H9 (cell line): Measurements from ENCODE around the gene SUCLG1. TPM values are rescaled to one million over a fixed set of nuclear protein-coding genes. Genes with fewer than 3 reads are reported as not detected.

Experiments
- DNase-seq: peaks from one replicate; pipeline ENCODE4 v3.0.0-alpha.2; 2017
- H2AFZ ChIP-seq: one replicate; pipeline ENCODE4 v1.6.1; 2013; ENCODE audit warnings: mild to moderate bottlenecking, low read length, control low read depth, moderate library complexity
- H2AK5ac ChIP-seq: 2 replicates; pipeline ENCODE4 v1.6.1; 2013; ENCODE audit warnings: low read length, control low read depth, mixed read lengths; ENCODE audit not compliant: insufficient read length
- H2BK120ac ChIP-seq: one replicate; pipeline ENCODE4 v1.6.1; 2013; ENCODE audit warnings: low read depth, mild to moderate bottlenecking, low read length, control low read depth, inconsistent platforms; ENCODE audit not compliant: poor library complexity, severe bottlenecking
- H2BK12ac ChIP-seq: 2 replicates; pipeline ENCODE4 v1.6.1; 2013; ENCODE audit warnings: low read length, control low read depth, mixed read lengths, low read depth; ENCODE audit not compliant: insufficient read length
- H2BK15ac ChIP-seq: 2 replicates; pipeline ENCODE4 v1.6.1; 2013; ENCODE audit warnings: low read depth, low read length, control low read depth
- H2BK20ac ChIP-seq: one replicate; pipeline ENCODE4 v1.6.1; 2013; ENCODE audit warnings: low read depth, mild to moderate bottlenecking, low read length, control low read depth, inconsistent platforms; ENCODE audit not compliant: poor library complexity, severe bottlenecking
- H2BK5ac ChIP-seq: 2 replicates; pipeline ENCODE4 v1.6.1; 2013; ENCODE audit warnings: low read length, control low read depth, mixed read lengths; ENCODE audit not compliant: insufficient read length
- H3K14ac ChIP-seq: 2 replicates; pipeline ENCODE4 v1.6.1; 2013; ENCODE audit warnings: low read length, control low read depth; ENCODE audit not compliant: insufficient read depth
- H3K18ac ChIP-seq: 2 replicates; pipeline ENCODE4 v1.6.1; 2013; ENCODE audit warnings: low read depth, mild to moderate bottlenecking, mixed read lengths, low read length, control low read depth; ENCODE audit not compliant: insufficient read length
- H3K23ac ChIP-seq: 2 replicates; pipeline ENCODE4 v1.6.1; 2013; ENCODE audit warnings: low read length, control low read depth, mixed read lengths, low read depth; ENCODE audit not compliant: insufficient read length
- H3K23me2 ChIP-seq: 2 replicates; pipeline ENCODE4 v1.6.1; 2013; ENCODE audit warnings: low read depth, mild to moderate bottlenecking, mixed read lengths, low read length, control low read depth; ENCODE audit not compliant: insufficient read length, poor library complexity, severe bottlenecking
- H3K27ac ChIP-seq: 2 replicates; pipeline ENCODE4 v1.5.1; 2013; ENCODE audit warnings: low read length, control low read depth, mixed read lengths, low read depth; ENCODE audit not compliant: insufficient read length
- H3K27me3 ChIP-seq: 2 replicates; pipeline ENCODE4 v1.6.1; 2013; ENCODE audit warnings: low read length, control low read depth, inconsistent platforms; ENCODE audit not compliant: insufficient read depth
- H3K4ac ChIP-seq: 2 replicates; pipeline ENCODE4 v1.6.1; 2013; ENCODE audit warnings: low read depth, mild to moderate bottlenecking, control low read depth, inconsistent platforms, low read length, moderate library complexity
- H3K4me1 ChIP-seq: 2 replicates; pipeline ENCODE4 v1.6.1; 2013; ENCODE audit warnings: low read length, control low read depth, inconsistent platforms; ENCODE audit not compliant: insufficient read depth
- H3K4me2 ChIP-seq: 2 replicates; pipeline ENCODE4 v1.6.1; 2013; ENCODE audit warnings: low read length, control low read depth, mixed read lengths; ENCODE audit not compliant: insufficient read length, insufficient read depth
- H3K56ac ChIP-seq: 2 replicates; pipeline ENCODE4 v1.6.1; 2013; ENCODE audit warnings: low read depth, mild to moderate bottlenecking, mixed read lengths, low read length, control low read depth; ENCODE audit not compliant: insufficient read length
- H3K79me1 ChIP-seq: 2 replicates; pipeline ENCODE4 v1.6.1; 2013; ENCODE audit warnings: low read depth, mild to moderate bottlenecking, moderate library complexity, low read length, control low read depth, inconsistent platforms; ENCODE audit not compliant: insufficient read depth, poor library complexity, severe bottlenecking
- H3K79me2 ChIP-seq: 2 replicates; pipeline ENCODE4 v1.6.1; 2013; ENCODE audit warnings: low read length, control low read depth, inconsistent platforms; ENCODE audit not compliant: insufficient read depth
- H3K9ac ChIP-seq: 2 replicates; pipeline ENCODE4 v1.6.1; 2013; ENCODE audit warnings: low read length, control low read depth, mixed read lengths; ENCODE audit not compliant: insufficient read length; ENCODE audit errors: extremely low read depth
- H3K9me3 ChIP-seq: one replicate; pipeline ENCODE4 v1.6.1; 2013; ENCODE audit warnings: low read depth, low read length, inconsistent platforms; ENCODE audit not compliant: control insufficient read depth
- H3T11ph ChIP-seq: one replicate; pipeline ENCODE4 v1.6.1; 2013; ENCODE audit warnings: mild to moderate bottlenecking, low read length, control low read depth, inconsistent platforms
- H4K20me1 ChIP-seq: one replicate; pipeline ENCODE4 v1.6.1; 2013; ENCODE audit not compliant: control insufficient read depth, insufficient read length, insufficient read depth
- H4K5ac ChIP-seq: 2 replicates; pipeline ENCODE4 v1.6.1; 2013; ENCODE audit warnings: low read depth, mild to moderate bottlenecking, mixed read lengths, low read length, control low read depth; ENCODE audit not compliant: insufficient read length
- H4K8ac ChIP-seq: replicated peaks from 2 replicates; pipeline ENCODE4 v1.6.1; 2013; ENCODE audit warnings: low read length, control low read depth, mixed read lengths, low read depth; ENCODE audit not compliant: insufficient read length
- H4K91ac ChIP-seq: 2 replicates; pipeline ENCODE4 v1.6.1; 2013; ENCODE audit warnings: low read depth, mild to moderate bottlenecking, moderate library complexity, mixed read lengths, low read length, control low read depth; ENCODE audit not compliant: insufficient read length
- H3K27ac Mint-ChIP-seq, 3 experiments: 2 replicates in 2 of 3; 3 replicates in 1 of 3; pipeline ENCODE4 v1.8.0; 2020 to 2021; ENCODE audit warnings: mixed read lengths in 3 of 3, mild to moderate bottlenecking in 1 of 3, moderate library complexity in 1 of 3
- H3K27me3 Mint-ChIP-seq: 2 replicates; pipeline ENCODE4 v1.8.0; 2021; ENCODE audit warnings: low read depth, mild to moderate bottlenecking, moderate library complexity, mixed read lengths
- H3K36me3 Mint-ChIP-seq, 3 experiments: 2 replicates in 2 of 3; 3 replicates in 1 of 3; pipeline ENCODE4 v1.8.0; 2020 to 2021; ENCODE audit warnings: low read depth in 3 of 3, mixed read lengths in 3 of 3; ENCODE audit not compliant: insufficient read depth in 1 of 3
- H3K4me1 Mint-ChIP-seq, 2 experiments: 2 replicates each; pipeline ENCODE4 v1.8.0; 2020; ENCODE audit warnings: mixed read lengths in 2 of 2
- H3K4me3 Mint-ChIP-seq, 2 experiments: 2 replicates in 1 of 2; 3 replicates in 1 of 2; pipeline ENCODE4 v1.8.0; 2020 to 2021; ENCODE audit warnings: mild to moderate bottlenecking in 2 of 2, mixed read lengths in 2 of 2, moderate library complexity in 1 of 2
- H3K9me3 Mint-ChIP-seq, 2 experiments: 2 replicates in 1 of 2; 3 replicates in 1 of 2; pipeline ENCODE4 v1.8.0; 2020; ENCODE audit warnings: mild to moderate bottlenecking in 2 of 2, mixed read lengths in 2 of 2, moderate library complexity in 1 of 2
- WGBS: extraction: QIAGEN DNeasy Blood & Tissue Kit; methylation state at CpG from one replicate; pipeline ENCODE4 v1.1.7; 2013; ENCODE audit warnings: missing lambda C conversion rate, low lambda C conversion rate, mixed read lengths; ENCODE audit not compliant: insufficient read length; ENCODE audit errors: extremely low coverage; 5-methylcytosine and 5-hydroxymethylcytosine counted together
- total RNA-seq: library from RNA; stranded (reverse); gene quantifications from 2 replicates; pipeline ENCODE4 v1.2.1, GENCODE V29; 2021
- TF ChIP-seq, protein P1 (sequence below): fragments of 200-600 bp; sonication (generic); conservative IDR thresholded peaks from 3 replicates; pipeline ENCODE4 v1.8.0; 2021; ENCODE audit warnings: antibody characterized with exemption, mild to moderate bottlenecking

Gene SUCLG1
- total RNA-seq, 1 experiment from 2014 or later, result 40.0 TPM

DNA sequence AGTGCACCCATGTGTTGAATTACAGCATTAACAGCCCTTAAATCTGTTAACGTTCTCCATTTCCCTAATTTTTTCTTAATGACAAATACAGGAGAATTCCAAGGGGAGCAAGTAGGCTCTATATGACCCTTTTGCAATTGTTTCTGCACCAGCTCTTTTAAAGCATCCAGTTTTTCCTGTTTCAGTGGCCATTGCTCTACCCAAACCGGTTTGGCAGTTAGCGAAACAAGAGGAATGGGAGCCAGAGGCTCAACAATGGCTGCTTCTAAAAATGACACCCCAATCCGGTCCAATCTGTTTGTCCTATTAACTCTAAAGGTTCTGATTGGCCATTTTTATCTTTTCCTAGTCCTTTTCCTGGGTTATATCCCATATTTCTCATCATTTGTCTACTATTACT, 15.1 kb upstream of the SUCLG1 start:
- Histone ChIP-seq H3K79me1 (no peaks in the 10 kb centered on the region), H2BK120ac (no peak overlapping the region), H2BK20ac (no peak overlapping the region), H3K14ac (no peak overlapping the region), H2AK5ac (no peak overlapping the region), H3K4ac (no peak overlapping the region), H3K9ac (no peak overlapping the region), H3K56ac (no peak overlapping the region), H3K23me2 (no peaks in the 10 kb centered on the region), H2BK15ac (no peak overlapping the region), H3K79me2 (no peaks in the 10 kb centered on the region), H2BK12ac (no peak overlapping the region), H3K9me3 (peaks cover 19% of the 10 kb centered on the region), H3K18ac (no peak overlapping the region), H3K27me3 (no peaks in the 10 kb centered on the region), H4K20me1 (no peaks in the 10 kb centered on the region), H4K8ac (no peak overlapping the region), H3K27ac (no peak overlapping the region), H3K4me1 (no peaks in the 10 kb centered on the region), H3K23ac (no peak overlapping the region), H4K91ac (no peak overlapping the region), H4K5ac (no peak overlapping the region), H2AFZ (no peak overlapping the region), H3T11ph (no peak overlapping the region), H3K4me2 (no peak overlapping the region), H2BK5ac (no peak overlapping the region)
- no CpG with 5 or more reads among the region's 4 CpGs for WGBS
- no peak for DNase-seq
- Mint-ChIP-seq H3K4me3 (no peak overlapping the region), H3K9me3 (peaks cover 51 to 59% of the 10 kb centered on the region in 2 experiments), H3K36me3 (peaks cover 15 to 47% (median 36%) of the 10 kb centered on the region in 3 experiments), H3K27me3 (peaks cover 5% of the 10 kb centered on the region), H3K27ac (no peak overlapping the region), H3K4me1 (no peaks in the 10 kb centered on the region)
- TF ChIP-seq, protein P1, sequence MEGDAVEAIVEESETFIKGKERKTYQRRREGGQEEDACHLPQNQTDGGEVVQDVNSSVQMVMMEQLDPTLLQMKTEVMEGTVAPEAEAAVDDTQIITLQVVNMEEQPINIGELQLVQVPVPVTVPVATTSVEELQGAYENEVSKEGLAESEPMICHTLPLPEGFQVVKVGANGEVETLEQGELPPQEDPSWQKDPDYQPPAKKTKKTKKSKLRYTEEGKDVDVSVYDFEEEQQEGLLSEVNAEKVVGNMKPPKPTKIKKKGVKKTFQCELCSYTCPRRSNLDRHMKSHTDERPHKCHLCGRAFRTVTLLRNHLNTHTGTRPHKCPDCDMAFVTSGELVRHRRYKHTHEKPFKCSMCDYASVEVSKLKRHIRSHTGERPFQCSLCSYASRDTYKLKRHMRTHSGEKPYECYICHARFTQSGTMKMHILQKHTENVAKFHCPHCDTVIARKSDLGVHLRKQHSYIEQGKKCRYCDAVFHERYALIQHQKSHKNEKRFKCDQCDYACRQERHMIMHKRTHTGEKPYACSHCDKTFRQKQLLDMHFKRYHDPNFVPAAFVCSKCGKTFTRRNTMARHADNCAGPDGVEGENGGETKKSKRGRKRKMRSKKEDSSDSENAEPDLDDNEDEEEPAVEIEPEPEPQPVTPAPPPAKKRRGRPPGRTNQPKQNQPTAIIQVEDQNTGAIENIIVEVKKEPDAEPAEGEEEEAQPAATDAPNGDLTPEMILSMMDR, result no peak
